ENCODE data around the gene CLK2. TPM values are rescaled to one million over a fixed set of nuclear protein-coding genes. Genes with fewer than 3 reads are reported as not detected.

Gene CLK2
- total and polyA plus RNA-seq, 2 of the 8 experiments (the other 6 are each of a cell fraction or from before 2014, with no cell fraction given) = 62.2 to 76.0 TPM

- TF ChIP-seq KDM4A (IDR thresholded peaks at IDR 0.05; ENCODE audit: low read depth, low read length, severe bottlenecking) = no peak
- TF ChIP-seq ATF2 (IDR thresholded peaks at IDR 0.05; ENCODE audit: low read length) = 0 out of 2 replicates have a peak, but pooled peaks have one; percentile 58
- peak; percentile 34 for TF ChIP-seq BACH1 (IDR thresholded peaks at IDR 0.05; ENCODE audit: low read length)
- no peak for TF ChIP-seq RNF2 (IDR thresholded peaks at IDR 0.05; ENCODE audit: borderline replicate concordance, low read depth, low read length, missing control alignments, poor library complexity, severe bottlenecking)
- no peak for TF ChIP-seq BRCA1 (IDR thresholded peaks at IDR 0.05; ENCODE audit: low read depth, low read length)
- peak; percentile 97 for TF ChIP-seq SP1 (IDR thresholded peaks at IDR 0.05; ENCODE audit: low read depth, low read length)
- peak; percentile 80; the same call in 1 of the 2 replicates for TF ChIP-seq EGR1 (IDR thresholded peaks at IDR 0.05; ENCODE audit: borderline replicate concordance, low read depth, low read length)
- no peak for TF ChIP-seq EP300 (IDR thresholded peaks at IDR 0.05; ENCODE audit: borderline replicate concordance in 1 of 2, low read depth in 2 of 2, low read length in 2 of 2)
- TF ChIP-seq BCL11A (IDR thresholded peaks at IDR 0.05; ENCODE audit: low read depth in 2 of 2, low read length in 2 of 2) = no peak
- no peak; the same call in 1 of the 2 replicates for TF ChIP-seq CEBPB (IDR thresholded peaks at IDR 0.05; ENCODE audit: low read depth, low read length)
- no peak for TF ChIP-seq SAP30 (IDR thresholded peaks at IDR 0.05; ENCODE audit: insufficient read depth, insufficient replicate concordance, low read length)
- TF ChIP-seq YY1 (IDR thresholded peaks at IDR 0.05; ENCODE audit: low read depth, low read length) = peak; percentile 80
- peak; percentile 87 for TF ChIP-seq CHD2 (IDR thresholded peaks at IDR 0.05; ENCODE audit: low read length)
- peak; percentile 87 for TF ChIP-seq POLR2AphosphoS5 (IDR thresholded peaks at IDR 0.05; ENCODE audit: low read depth, low read length)
- peak; percentile 12 for TF ChIP-seq ASH2L (IDR thresholded peaks at IDR 0.05; ENCODE audit: low read length)
- TF ChIP-seq USF2 (IDR thresholded peaks at IDR 0.05; ENCODE audit: low read length) = no peak
- TF ChIP-seq CTBP2 (IDR thresholded peaks at IDR 0.05; ENCODE audit: borderline replicate concordance, insufficient read depth, insufficient read length, low read length) = no peak
- TF ChIP-seq FOSL1 (IDR thresholded peaks at IDR 0.05; ENCODE audit: insufficient read depth, low read depth, low read length) = no peak
- no peak for TF ChIP-seq RXRA (IDR thresholded peaks at IDR 0.05; ENCODE audit: insufficient read depth, low read depth, low read length)
- peak; percentile 85 for TF ChIP-seq E2F6 (IDR thresholded peaks at IDR 0.05)
Observed at GRCh38 chr1:155227261-155228095, 45.8 kb downstream of the CLK2 start (continued).

All from H1 (cell line).